GM06990 (cell line): ENCODE results near the gene ADGRA3.
"Not testable (repeated sequence)": the region's sequence is repeated elsewhere in the genome, so short reads cannot be mapped to it uniquely, and the experiment has no call there.

Experiments
- DNase-seq: peaks from one replicate; pipeline ENCODE4 v3.0.0-alpha.2; 2011; ENCODE audit not compliant: insufficient read length; ENCODE audit errors: extremely low read depth
- H3K27me3 ChIP-seq: replicated peaks from 2 replicates; pipeline ENCODE4 v1.6.0; 2011; ENCODE audit warnings: low read length; ENCODE audit not compliant: control insufficient read depth, insufficient read depth
- H3K36me3 ChIP-seq: 2 replicates; pipeline ENCODE4 v1.5.1; 2011; ENCODE audit warnings: low read length; ENCODE audit not compliant: control insufficient read depth, insufficient read depth
- H3K4me3 ChIP-seq: replicated peaks from 2 replicates; pipeline ENCODE4 v1.5.1; 2011; ENCODE audit warnings: low read depth, mild to moderate bottlenecking, control low read depth, low read length
- TF ChIP-seq, protein P1 (sequence below): IDR thresholded peaks from 2 replicates; pipeline ENCODE4 v1.5.1; 2011; ENCODE audit warnings: low read length, control low read depth, mild to moderate bottlenecking, inconsistent platforms; ENCODE audit not compliant: insufficient read depth, poor library complexity, severe bottlenecking

ADGRA3 gene

DNA sequence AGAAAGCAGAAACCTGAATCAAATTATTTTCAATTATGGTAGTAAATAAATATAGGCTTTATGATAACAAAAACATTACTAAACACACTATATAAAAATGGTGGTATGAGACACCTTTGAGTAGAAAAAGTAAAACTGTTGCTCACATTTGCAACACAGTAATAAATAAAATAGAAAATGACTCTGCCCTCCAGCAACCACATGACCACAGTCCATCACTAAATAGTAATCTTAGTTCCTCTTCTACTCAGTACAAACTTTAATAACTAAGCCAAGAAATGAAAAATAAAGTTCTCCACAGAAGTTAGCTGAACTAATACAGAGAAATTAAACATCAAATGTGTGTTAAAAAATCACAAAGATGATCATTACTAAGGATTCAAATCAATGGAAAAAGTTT is 108.5 kb downstream of the ADGRA3 start:
- TF ChIP-seq, protein P1, sequence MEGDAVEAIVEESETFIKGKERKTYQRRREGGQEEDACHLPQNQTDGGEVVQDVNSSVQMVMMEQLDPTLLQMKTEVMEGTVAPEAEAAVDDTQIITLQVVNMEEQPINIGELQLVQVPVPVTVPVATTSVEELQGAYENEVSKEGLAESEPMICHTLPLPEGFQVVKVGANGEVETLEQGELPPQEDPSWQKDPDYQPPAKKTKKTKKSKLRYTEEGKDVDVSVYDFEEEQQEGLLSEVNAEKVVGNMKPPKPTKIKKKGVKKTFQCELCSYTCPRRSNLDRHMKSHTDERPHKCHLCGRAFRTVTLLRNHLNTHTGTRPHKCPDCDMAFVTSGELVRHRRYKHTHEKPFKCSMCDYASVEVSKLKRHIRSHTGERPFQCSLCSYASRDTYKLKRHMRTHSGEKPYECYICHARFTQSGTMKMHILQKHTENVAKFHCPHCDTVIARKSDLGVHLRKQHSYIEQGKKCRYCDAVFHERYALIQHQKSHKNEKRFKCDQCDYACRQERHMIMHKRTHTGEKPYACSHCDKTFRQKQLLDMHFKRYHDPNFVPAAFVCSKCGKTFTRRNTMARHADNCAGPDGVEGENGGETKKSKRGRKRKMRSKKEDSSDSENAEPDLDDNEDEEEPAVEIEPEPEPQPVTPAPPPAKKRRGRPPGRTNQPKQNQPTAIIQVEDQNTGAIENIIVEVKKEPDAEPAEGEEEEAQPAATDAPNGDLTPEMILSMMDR, result no peak
- no peaks in the 10 kb centered on the region for H3K36me3 ChIP-seq
- H3K4me3 ChIP-seq, result no peak overlapping the region

DNA sequence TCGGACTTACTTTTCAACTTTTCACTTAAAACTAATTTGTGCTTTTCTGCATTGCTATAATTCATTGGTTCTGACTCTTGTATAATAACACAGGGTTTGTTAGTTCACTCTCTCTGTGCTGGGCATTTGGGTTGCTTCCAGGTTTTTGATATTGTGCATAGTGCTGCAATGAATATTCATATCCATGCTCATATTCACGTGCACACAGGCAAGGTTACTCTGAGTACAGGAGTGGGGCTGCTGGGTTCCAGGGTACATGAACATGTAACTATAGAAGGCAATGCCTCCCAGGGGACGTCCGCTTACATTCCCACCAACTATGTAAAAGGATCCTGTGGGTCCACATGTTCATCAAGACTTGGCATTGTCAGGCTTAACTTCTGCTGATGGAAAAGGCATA is 117.2 kb downstream of the ADGRA3 start:
- H3K4me3 ChIP-seq, result no peak overlapping the region
- no peak for DNase-seq
- H3K36me3 ChIP-seq, result no peaks in the 10 kb centered on the region
- TF ChIP-seq, protein P1, result no peak
- no peaks in the 10 kb centered on the region for H3K27me3 ChIP-seq

More for the DNA sequence above, 108.5 kb downstream of the ADGRA3 start:
- no peak for DNase-seq
- no peaks in the 10 kb centered on the region for H3K27me3 ChIP-seq

DNA sequence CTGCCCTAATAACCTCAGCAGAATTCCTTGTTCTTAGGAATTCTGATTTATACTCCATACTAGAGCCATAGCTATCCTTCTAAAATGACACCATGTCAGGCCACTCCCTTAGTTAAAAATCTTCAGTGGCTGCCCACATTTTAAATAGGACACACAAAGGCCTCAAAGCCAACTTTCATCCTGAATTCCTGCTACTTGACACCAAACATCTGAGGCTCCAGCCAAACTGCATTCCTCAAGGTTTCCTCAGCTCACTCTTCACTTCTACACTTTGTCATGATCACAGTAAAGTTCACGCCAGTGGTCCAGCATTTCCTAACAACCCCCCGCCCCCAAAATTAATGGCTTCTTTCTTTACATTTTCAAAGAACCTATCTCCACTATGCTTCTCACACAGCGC is 124.3 kb downstream of the ADGRA3 start:
- H3K27me3 ChIP-seq, result no peaks in the 10 kb centered on the region
- no peaks in the 10 kb centered on the region for H3K36me3 ChIP-seq
- DNase-seq, result no peak
- TF ChIP-seq, protein P1, result no peak
- H3K4me3 ChIP-seq, result no peak overlapping the region

DNA sequence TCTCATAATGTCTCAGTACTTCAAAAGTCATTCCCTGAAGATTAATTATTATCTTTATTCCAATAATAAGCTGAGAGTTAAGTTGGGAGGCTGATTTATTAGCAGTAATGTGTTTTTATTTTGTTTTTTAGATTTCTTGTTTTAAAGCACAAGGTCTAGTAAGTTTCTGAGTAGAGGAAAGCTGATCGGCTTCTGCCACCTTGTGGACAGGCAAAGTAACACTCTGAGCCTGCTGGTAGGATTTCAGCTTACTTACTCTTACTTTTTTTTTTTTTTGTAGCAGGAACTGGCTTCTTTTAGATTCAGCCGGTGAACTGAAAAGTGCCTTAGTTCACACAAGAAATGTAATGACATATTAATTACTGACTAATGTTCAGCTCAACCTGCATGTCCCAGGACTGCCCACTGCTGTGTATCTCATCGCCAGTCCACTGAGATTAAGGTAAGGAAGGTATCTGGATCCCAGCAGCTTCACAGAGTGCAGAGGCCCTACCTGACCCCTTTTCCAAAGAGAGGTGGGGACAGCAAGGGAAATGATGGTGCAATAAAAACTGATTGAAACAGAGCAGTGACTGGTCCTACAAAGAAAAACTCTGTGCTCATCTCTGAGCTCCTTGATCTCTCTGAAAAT is 126.5 kb downstream of the ADGRA3 start:
- H3K27me3 ChIP-seq, result no peaks in the 10 kb centered on the region
- TF ChIP-seq, protein P1, result peak; percentile 73
- no peaks in the 10 kb centered on the region for H3K36me3 ChIP-seq
- peak; percentile 53 for DNase-seq
- no peak overlapping the region for H3K4me3 ChIP-seq

DNA sequence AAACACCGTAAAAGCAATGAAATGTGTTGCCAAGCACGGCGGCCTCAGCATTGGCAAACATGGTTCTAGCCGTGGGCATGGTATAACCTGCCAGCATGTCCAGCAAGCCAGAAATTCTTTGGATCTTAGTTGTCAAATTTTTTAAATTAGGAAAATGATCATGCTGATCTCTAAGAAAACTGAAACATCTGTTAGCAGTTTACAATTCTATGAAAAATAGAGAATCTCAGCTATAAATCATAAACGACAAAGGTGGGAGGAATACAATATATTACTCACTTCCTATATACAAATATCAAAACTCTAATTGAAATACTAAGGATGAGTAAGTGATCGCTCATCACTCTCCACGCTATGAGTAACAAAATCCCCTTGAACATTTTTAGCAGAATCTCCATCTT is 130.3 kb downstream of the ADGRA3 start:
- Histone ChIP-seq H3K27me3 (no peaks in the 10 kb centered on the region), H3K36me3 (no peaks in the 10 kb centered on the region), H3K4me3 (no peak overlapping the region)
- TF ChIP-seq, protein P1, result no peak
- no peak for DNase-seq

DNA sequence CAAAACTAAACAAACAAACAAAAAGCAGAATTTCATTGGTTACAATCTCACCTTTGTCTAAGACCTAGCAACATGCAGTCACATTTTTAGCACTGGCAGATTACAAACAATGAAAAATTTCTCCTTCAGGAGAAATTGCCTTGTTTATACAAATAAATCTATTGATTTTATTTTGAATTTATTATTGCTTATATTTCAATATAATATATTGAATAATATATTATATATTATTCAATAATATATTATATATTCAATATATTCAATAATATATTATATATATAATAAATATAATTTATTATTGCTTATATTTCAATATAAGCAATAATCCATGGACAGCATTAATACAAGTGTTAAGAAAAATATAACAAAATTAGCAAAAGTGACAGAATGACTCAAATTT is 131.7 kb downstream of the ADGRA3 start:
- DNase-seq, result no peak
- H3K4me3 ChIP-seq, result no peak overlapping the region
- TF ChIP-seq, protein P1, result no peak

DNA sequence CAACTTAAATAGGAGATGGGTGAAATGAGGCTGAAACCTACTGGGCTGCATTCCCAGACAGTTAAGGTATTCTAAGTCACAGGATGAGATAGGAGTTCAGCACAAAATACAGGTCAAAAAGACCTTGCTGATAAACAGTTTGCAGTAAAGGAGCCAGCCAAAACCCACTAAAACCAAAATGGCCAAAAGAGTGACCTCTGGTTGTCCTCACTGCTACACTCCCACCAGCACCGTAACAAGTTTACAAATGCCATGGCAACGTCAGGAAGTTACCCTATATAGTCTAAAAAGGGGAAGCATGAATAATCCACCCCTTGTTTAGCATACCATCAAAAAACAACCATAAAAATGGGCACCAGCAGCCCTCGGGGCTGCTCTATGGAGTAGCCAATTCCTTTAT is 133.7 kb downstream of the ADGRA3 start:
- H3K36me3 ChIP-seq, H3K4me3 ChIP-seq, H3K27me3 ChIP-seq, DNase-seq: not testable (repeated sequence)

More for the DNA sequence above, 131.7 kb downstream of the ADGRA3 start:
- no peaks in the 10 kb centered on the region for H3K27me3 ChIP-seq
- H3K36me3 ChIP-seq, result no peaks in the 10 kb centered on the region
